Parathyroid adenoma (tissue), 2 donors: Measurements from ENCODE around the gene PER1.

Experiments
- H2AFZ ChIP-seq: fragments of 300-600 bp; sonication (generic); one replicate; pipeline ENCODE4 v1.7.0; 2017; ENCODE audit warnings: antibody characterized with exemption, mild to moderate bottlenecking
- H3K27ac ChIP-seq: fragments of 300-600 bp; sonication (generic); one replicate; pipeline ENCODE4 v1.7.0; 2017
- H3K27me3 ChIP-seq: fragments of 300-600 bp; sonication (generic); one replicate; pipeline ENCODE4 v1.7.0; 2017; ENCODE audit warnings: low read length; ENCODE audit not compliant: control insufficient read depth, insufficient read depth
- H3K36me3 ChIP-seq: fragments of 300-600 bp; sonication (generic); one replicate; pipeline ENCODE4 v1.7.0; 2017; ENCODE audit warnings: low read length; ENCODE audit not compliant: control insufficient read depth, insufficient read depth
- H3K4me1 ChIP-seq: fragments of 300-600 bp; sonication (generic); one replicate; pipeline ENCODE4 v1.7.0; 2017; ENCODE audit warnings: control low read depth
- H3K4me2 ChIP-seq: fragments of 300-600 bp; sonication (generic); one replicate; pipeline ENCODE4 v1.7.0; 2017; ENCODE audit warnings: low read length
- H3K4me3 ChIP-seq: fragments of 300-600 bp; sonication (generic); one replicate; pipeline ENCODE4 v1.7.0; 2017; ENCODE audit warnings: low read depth, low read length
- H3K79me2 ChIP-seq: fragments of 300-600 bp; sonication (generic); one replicate; pipeline ENCODE4 v1.7.0; 2017; ENCODE audit warnings: control low read depth
- H3K9ac ChIP-seq: fragments of 300-600 bp; sonication (generic); one replicate; pipeline ENCODE4 v1.7.0; 2017; ENCODE audit warnings: mild to moderate bottlenecking
- H3K9me3 ChIP-seq: fragments of 300-600 bp; sonication (generic); one replicate; pipeline ENCODE4 v1.7.0; 2017; ENCODE audit warnings: low read length; ENCODE audit not compliant: control insufficient read depth
- CTCF ChIP-seq: fragments of 300-600 bp; sonication (generic); IDR thresholded peaks from one replicate; pipeline ENCODE4 v1.7.0; 2017; ENCODE audit warnings: antibody characterized with exemption, mild to moderate bottlenecking
- donor health status: primary hyperparathyroidism.

The PER1 gene

GRCh38 chr17:8162997-8163977 is 11.1 kb upstream of the PER1 start:
- H3K4me3 ChIP-seq, result peak overlapping the region; percentile 47
- no peak for TF ChIP-seq CTCF
- peak overlapping the region; percentile 93 for H2AFZ ChIP-seq
- H3K79me2 ChIP-seq, result peaks cover 27% of the 10 kb centered on the region
- H3K4me2 ChIP-seq, result peak overlapping the region; percentile 67
- peaks cover 34% of the 10 kb centered on the region for H3K4me1 ChIP-seq
- no peaks in the 10 kb centered on the region for H3K9me3 ChIP-seq
- H3K36me3 ChIP-seq, result no peaks in the 10 kb centered on the region
- peak overlapping the region; percentile 53 for H3K9ac ChIP-seq
- H3K27me3 ChIP-seq, result no peaks in the 10 kb centered on the region
- peak overlapping the region; percentile 100 for H3K27ac ChIP-seq

DNA sequence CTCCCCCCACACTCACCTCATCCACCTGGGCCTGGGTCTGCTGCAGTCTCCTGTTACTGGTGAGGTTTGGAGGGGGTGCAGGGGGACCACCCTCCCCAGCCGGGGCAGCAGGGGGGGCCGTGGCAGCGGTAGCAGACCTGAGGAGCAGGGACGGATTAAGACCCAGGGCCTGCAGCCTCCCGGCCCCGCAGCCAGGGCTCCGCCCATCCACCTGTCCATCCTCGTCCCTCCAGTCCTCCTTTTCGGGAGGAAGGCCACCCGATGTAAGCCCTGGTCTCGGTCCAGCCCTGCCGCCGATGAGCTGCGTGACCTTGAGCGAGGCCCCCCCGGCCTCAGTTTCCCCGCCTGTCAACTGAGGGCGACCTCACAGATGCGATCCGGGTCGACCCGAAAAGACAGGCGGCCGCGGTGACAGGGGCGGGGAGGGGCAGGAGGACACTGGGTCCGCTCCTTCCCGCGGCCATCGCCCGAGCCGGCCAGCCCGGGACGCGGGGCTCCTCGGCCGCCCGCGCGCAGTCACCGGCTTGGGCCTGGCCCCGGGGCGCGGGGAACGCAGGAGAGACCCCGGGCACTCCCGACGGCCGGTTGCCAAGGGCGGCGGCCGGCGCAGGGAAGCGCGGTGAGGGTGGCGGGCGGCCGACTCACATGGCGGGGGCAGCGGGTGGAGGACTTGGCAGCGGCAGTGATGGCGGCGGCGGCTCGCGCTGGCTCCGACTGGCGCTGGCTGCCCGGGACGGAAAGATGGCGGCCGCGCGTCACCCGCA is 10.2 kb upstream of the PER1 start, which contains the start of gene VAMP2:
Gene VAMP2 (minus strand): TSS at position 716 of the 764 bp plus-strand sequence. CDS start 69 bp downstream, at position 647.
- H3K4me2 ChIP-seq, result peak within 1 kb of the TSS; percentile 99
- peak within 1 kb of the TSS; percentile 93 for H2AFZ ChIP-seq
- peak within 1 kb of the TSS; percentile 99 for H3K9ac ChIP-seq
- peak within 1 kb of the TSS; percentile 99 for H3K4me3 ChIP-seq
- no peaks in the 10 kb centered on the region for H3K9me3 ChIP-seq
- TF ChIP-seq CTCF, result no peak
- no peaks in the 10 kb centered on the region for H3K27me3 ChIP-seq
- peaks cover 35% of the 10 kb centered on the region for H3K4me1 ChIP-seq
- no peaks in the 10 kb centered on the region for H3K36me3 ChIP-seq
- H3K79me2 ChIP-seq, result peaks cover 23% of the 10 kb centered on the region
- peak within 1 kb of the TSS; percentile 100 for H3K27ac ChIP-seq

- Histone ChIP-seq H3K27me3 (no peaks in the 10 kb centered on the region), H2AFZ (peak overlapping the region; percentile 61), H3K4me3 (peak overlapping the region; percentile 99), H3K36me3 (no peaks in the 10 kb centered on the region), H3K27ac (peak overlapping the region; percentile 100), H3K4me1 (peaks cover 35% of the 10 kb centered on the region), H3K9ac (peak overlapping the region; percentile 99), H3K9me3 (no peaks in the 10 kb centered on the region), H3K4me2 (peak overlapping the region; percentile 99), H3K79me2 (peaks cover 21% of the 10 kb centered on the region)
- TF ChIP-seq CTCF, result no peak
Measured at GRCh38 chr17:8161289-8162232, 9.4 kb upstream of the PER1 start.

GRCh38 chr17:8160741-8161221 is 8.6 kb upstream of the PER1 start:
- peak overlapping the region; percentile 100 for H3K27ac ChIP-seq
- no peaks in the 10 kb centered on the region for H3K27me3 ChIP-seq
- peak overlapping the region; percentile 0 for H3K4me2 ChIP-seq
- no peak overlapping the region for H3K4me3 ChIP-seq
- H3K79me2 ChIP-seq, result peaks cover 24% of the 10 kb centered on the region
- no peaks in the 10 kb centered on the region for H3K9me3 ChIP-seq
- no peak for TF ChIP-seq CTCF
- H3K9ac ChIP-seq, result no peak overlapping the region
- H3K4me1 ChIP-seq, result peaks cover 35% of the 10 kb centered on the region
- H2AFZ ChIP-seq, result no peak overlapping the region
- H3K36me3 ChIP-seq, result no peaks in the 10 kb centered on the region
